HS-27A (cell line): ENCODE measurements around the gene GLP2R.
"Not testable (repeated sequence)": the region's sequence is repeated elsewhere in the genome, so short reads cannot be mapped to it uniquely, and the experiment has no call there.

ENCODE experiments used
- DNase-seq: peaks from one replicate; pipeline ENCODE4 v3.0.0-alpha.2; 2012; ENCODE audit warnings: low read depth, missing footprints

GLP2R gene, protein sequence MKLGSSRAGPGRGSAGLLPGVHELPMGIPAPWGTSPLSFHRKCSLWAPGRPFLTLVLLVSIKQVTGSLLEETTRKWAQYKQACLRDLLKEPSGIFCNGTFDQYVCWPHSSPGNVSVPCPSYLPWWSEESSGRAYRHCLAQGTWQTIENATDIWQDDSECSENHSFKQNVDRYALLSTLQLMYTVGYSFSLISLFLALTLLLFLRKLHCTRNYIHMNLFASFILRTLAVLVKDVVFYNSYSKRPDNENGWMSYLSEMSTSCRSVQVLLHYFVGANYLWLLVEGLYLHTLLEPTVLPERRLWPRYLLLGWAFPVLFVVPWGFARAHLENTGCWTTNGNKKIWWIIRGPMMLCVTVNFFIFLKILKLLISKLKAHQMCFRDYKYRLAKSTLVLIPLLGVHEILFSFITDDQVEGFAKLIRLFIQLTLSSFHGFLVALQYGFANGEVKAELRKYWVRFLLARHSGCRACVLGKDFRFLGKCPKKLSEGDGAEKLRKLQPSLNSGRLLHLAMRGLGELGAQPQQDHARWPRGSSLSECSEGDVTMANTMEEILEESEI

DNA sequence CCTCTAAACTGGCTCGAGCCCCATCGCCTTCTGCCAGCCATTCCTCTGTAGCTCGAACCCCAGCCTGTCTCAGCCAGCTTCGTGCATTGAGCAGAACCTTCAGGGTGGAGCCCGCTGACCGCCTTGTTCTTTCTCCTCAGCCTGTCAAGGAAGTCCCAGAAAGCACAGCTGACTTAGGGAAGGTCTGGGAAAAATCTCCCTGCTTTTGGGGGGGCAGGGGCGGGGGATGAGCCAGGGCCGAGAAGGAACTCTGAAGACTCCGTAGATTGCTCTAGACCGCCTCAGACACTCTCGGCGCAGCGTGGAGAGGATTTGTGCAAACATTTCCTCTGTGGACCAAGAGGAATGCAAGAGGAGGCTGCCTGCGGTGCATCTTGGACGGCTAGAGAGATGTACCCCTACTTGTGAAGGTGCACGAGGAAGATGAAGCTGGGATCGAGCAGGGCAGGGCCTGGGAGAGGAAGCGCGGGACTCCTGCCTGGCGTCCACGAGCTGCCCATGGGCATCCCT lies at the start of gene GLP2R:
Gene GLP2R (plus strand): TSS at position 284 of the 510 bp plus-strand sequence. CDS start 140 bp downstream, at position 424.
- no peak for DNase-seq

DNA sequence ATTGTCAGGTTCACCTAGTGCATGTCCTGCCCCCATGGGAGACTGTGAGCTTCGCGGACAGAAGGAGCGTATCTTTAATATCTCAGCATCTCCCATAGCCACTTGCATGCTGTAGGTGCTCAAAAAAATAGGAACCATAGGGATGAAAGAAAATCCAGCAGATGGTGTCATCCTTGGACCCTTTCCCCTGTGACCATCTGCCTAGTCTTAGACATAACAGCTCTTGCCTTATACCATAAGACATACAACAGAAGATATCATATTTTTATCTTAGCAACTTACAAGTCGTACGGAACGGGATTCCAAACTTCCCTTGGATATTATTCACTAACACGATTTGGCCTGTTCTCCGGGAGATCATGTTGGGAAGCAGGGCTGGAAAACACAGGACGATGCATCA lies 48.8 kb upstream of the GLP2R start:
- no peak for DNase-seq

DNA sequence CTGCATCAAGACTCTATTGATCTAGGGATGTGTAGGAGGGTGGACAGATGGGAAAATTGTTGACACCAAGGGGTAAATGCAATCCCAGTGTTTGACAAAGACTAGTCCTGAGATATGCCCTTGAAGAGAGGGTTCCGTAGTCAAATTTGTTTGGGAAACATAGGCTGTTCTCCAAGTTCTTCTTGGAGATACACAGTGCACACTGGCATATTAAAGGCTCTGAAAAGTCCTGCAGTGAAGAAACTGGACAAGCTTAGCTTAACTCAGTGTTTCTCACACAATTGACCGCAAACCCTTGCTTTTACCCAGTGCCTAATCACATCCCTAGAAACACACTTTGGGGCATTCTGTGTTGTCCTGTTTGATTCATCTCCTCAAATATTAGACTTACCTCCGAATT lies 45.2 kb upstream of the GLP2R start:
- no peak for DNase-seq

DNA sequence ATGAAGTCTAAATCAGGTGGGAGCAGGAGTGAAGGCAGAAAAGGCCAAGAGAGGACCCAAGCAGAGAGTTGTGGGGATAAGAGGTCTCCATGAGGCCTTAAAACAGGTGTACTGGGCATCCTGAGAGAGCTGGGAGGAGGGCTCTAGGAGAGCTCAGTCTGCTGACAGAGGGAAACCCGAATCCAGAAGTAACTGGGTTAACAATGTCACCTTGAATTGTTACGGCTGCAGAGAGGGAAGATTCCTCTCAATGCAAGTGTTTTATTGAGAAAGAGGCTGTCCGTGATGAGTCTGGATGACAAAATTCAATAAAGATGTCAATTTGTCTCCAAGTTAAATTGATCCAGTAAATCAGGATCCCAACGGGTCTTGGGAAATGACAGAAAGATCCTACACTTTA lies 42.7 kb upstream of the GLP2R start:
- DNase-seq: no peak

DNA sequence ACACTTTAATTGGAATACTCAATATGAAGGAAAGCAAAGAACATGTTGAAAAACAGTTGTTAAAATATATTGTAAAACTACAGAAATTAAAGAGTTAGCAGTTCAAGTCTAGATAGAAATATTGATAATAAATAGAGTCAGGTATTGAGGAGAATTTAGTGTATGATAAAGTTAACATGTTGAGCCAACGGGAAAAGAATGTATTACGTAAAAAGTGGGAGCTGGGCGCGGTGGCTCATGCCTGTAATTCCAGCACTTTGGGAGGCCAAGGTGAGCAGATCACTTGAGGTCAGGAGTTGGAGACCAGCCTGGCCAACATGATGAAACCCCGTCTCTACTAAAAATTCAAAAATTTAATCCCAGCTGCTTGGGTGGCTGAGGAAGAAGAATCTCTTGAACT lies 42.3 kb upstream of the GLP2R start:
- DNase-seq: not testable (repeated sequence)

DNA sequence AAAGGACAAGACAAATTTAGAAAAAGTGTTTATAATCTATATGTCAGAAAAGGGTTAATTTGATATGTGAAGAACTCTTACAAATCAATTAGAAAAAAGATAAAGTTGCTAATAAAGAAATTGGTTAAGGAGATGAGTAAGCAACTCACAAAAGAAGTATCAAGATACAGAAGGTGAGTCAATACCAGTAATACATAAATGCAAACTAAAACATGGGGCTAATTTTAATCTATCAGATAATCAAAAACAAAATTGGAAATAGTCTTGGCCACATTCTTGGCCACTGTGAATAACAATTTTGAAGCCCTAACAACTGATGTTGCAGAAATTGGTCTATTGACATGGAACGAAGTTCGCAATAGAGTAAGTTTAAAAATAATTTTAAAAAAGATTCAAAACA lies 41.2 kb upstream of the GLP2R start:
- no peak for DNase-seq

DNA sequence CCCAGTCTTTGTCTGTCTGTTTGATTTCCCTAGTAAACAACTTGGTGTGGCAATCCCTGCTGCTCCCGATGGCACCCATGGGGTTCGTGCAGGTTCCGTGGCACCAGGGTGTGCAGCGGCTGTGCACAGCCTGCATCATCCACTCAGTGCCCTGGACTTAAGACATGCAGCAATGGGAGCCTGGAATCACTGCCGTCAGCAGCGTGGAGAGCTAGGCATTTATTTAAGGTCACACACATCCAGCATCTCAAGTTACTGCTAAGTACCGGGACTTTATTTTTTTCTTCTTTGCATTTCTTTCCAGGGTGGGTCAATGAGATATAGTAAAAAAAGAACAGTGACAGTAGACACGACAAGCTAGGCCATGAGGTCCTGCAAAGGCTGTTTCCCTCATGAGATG lies 37.1 kb upstream of the GLP2R start:
- no peak for DNase-seq

DNA sequence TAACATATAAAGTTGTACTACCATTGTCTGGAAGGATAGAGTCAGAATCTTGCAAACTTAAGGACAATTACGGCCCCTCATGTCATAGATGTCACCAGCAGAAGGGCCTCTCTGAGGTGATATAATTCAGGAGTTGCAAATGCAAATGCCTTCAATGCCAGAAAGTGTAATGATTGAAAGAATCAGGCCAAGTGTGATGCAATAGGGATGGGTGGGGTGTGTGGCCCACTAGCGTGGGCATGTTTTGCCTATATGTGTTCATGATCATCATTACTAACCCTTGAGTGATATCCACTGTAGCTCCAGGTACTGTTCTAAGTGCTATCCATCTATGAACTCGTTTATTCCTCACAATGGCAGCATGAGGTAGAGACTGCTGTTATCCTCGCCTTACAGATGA lies 35.4 kb upstream of the GLP2R start:
- no peak for DNase-seq

DNA sequence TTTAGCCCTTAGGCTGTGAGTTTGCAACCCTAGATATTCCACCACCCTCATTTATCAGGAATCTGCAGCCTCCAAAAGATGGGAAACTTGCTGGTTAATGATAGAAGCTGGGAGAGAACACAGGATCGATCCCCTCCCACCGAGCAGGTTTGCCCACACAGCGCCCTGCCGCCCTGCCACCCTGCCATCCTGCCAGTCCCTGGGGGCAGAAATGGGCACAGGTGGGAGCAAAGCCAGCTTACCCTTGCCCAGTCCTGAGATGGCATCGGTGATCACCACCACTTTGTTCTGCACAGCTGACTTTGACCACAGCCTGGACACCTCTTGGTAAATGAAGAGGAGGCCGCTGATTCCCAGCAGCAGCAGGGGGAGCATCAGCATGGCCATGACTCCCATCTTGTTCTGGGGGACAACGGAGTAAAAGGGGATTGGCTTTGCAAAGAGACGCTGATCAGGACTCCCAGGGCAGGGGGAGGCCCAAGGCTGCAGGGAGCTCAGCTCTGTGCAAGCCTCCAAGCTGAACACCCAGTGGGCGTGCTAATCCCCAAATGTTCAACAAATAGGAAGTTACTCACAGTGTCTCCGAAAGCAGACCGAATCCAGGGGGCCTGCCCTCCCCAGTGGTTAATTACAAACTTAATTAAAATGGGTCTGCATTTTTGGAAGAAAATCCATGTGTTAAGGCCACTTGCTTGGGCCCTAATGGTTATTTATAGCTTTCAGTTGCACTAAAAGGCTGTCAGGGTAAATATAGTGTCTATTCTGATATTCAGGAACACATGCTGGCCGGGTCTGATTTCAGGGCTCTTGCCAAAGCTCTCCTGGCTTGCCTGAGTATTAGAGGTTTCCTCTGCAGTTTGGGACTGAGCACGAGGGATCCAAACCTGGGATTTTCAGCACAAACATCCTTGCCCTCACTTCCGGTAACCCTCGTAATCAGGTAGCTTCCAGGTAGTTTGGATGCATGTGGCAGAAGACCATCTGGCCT lies 34.5 kb upstream of the GLP2R start, which contains the start of gene DHRS7C:
Gene DHRS7C (minus strand): TSS at position 704 of the 988 bp plus-strand sequence. CDS start 308 bp downstream, at position 396.
- no peak for DNase-seq

DNA sequence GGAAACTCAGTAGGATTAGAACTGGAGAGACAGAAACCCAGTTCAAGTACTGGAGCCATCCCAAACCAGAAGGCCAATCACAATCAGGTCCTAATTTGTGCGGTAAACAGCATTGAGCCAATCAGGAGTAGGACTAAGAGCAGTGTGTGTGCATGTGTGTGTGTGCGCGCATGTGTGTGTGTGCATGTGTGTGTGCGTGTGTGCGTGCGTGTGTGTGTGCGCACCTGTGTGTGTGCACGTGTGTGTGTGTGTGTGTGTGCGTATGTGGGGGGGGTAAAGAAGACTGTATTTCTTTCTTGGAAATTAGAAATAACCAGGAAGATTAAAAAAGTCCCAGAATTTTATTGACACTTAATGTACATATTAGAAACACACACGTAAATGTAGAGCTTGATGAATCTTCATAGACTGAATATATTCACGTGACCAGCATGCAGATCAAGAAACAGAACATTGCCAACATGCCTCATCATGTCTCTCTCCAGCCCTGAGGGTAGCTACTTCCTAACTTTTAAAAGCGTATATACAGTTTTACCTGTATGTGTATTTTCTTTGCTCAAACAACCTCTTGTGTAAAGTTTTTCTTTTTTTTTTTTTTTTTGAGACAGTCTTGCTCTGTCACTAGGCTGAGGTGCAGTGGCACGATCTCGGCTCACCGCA lies 33.4 kb upstream of the GLP2R start:
- no peak for DNase-seq

DNA sequence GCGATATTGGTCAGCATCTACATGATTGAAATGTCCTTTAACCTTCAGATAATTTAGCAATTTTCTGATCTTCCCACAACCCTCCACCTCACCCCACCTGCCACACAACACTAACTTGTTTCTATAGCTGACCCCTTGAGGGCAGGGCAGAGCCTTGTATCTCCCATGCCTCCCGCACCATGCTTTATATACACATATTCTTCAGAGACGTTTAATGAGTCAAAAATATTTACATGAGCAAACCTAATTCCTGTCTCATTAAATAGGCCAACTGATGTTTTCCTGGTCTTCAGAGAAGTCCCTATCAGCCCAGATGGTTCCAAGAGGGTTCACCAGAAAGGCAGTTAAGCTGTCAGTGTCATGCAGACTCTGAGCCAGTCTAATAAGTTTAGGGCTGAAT lies 27.7 kb upstream of the GLP2R start:
- no peak for DNase-seq

DNA sequence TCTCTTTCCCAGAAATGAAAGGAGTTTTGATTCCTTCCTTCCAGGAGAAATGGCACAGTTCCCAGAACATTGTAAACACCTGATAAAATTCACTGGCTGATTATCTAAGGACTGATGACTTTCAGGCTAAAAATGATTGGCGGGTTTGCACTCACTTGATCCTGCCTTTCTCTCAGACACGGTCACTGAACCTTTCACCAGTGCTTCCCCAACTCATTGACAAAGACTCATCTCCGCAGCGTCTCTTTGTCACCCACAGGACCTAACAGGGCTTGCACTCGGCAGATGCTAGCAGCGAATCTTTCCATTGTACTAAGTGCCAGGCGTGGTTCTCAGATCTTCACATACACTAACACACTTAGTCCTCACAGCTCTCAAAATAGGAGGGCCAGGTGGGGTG lies 27.0 kb upstream of the GLP2R start:
- no peak for DNase-seq

DNA sequence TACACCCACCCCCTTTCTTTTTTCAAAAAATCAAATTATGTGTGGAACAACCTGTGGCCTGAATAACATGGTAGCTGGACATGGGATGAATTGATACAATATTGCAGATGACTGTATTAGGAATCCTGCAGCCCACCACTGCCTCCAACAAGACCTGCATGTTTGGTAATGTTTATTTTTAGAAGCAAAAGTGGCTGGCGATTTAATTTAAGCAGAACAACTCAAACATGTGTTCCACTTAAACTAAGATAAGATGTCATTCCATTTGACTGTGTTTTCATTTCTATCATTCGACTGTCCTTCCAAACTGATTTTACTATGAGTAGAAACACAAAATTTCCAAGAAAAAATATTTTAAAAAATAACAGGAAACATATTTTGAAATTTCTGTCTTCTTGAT lies 24.2 kb upstream of the GLP2R start:
- no peak for DNase-seq

DNA sequence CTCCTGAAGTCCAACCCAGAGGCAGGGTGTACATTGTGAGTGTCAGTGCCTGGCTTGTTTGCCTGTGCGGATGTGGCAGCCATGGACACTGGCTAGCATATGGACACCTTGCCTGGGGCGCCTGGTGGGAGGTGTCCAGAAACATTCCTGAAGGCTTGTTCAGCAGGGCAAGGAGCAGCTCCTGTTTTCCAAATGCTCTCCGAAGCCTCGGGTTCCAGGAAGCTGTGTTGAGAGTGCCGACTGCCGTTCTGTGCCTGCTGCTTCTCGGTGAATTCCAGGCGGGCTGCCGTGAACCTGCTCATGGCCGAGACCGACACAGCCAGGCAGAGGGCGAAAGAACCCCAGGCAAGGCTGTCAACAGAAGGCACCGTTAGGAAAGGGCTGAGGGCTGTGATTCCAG lies 23.4 kb upstream of the GLP2R start:
- no peak for DNase-seq

DNA sequence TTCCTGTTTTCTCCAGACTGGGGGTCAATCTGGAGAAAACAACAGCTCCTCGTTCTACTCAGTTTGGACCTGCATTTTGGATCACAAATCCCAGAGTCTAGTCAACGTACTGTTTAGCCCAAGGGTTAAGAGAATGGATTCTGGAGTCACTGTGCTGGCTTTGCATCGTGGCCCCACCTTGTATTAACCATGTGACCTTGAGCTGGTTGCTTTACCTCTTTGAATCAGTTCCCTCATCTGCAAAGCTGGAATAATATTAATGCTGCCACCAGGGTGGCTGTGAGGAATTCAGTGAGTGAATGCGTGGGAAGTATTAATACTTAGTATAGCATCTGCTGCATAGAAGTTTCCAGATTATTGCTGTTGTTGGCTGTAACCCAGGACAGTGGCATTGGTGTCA lies 23.0 kb upstream of the GLP2R start:
- no peak for DNase-seq

DNA sequence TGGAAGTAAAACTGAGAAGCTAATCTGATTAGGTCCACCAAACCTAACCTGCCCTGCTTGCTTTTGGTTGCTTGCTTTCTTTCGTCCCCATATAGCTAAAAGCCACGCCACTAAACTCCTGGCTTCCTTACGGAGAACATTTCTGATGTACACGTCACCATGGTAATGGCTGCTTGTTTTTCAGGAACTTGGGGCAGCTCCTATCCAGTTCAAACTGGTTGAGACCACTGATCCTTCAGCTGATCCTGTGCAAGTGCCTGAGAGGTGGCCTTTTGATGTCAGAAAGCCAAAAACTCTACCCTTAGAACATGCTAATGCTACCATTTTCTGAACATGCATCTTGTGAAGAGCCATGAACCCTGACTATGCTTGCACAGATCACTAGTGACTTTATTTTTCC lies 20.0 kb upstream of the GLP2R start:
- DNase-seq: no peak

DNA sequence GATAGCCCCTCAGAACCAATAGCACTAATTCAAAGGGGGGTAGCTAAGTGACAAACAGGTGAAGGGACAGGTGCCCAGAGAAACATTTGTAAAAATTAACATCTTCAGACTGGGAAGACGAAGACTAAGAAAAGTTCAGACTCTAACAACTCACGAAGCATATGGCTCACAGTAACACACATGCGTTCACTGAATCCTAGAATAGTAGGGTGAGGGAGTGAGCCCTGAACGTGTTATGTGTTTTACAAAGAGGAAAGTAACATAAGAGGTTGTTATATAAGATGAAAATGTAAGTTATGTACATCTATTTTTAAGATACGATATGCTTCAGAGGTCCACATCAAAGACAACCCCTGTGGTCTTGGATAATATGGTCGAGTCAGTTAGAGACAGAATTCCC lies 19.0 kb upstream of the GLP2R start:
- DNase-seq: no peak

DNA sequence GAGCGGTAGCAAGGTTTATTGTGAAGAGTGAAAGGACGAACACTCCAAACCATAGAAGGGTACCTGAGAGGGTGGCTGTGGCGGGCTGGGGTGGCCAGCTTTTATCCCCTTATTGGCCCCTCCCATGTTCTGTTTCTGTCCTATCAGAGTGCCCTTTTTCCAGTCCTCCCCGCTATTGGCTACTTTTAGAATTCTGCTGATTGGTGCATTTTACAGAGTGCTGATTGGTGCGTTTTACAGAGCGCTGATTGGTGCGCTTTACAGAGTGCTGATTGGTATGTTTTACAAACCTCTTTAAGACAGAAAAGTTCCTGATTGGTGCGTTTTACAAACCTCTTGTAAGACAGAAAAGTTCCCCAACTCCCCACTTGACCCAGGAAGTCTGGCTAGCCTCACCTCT lies 16.3 kb upstream of the GLP2R start:
- no peak for DNase-seq

DNA sequence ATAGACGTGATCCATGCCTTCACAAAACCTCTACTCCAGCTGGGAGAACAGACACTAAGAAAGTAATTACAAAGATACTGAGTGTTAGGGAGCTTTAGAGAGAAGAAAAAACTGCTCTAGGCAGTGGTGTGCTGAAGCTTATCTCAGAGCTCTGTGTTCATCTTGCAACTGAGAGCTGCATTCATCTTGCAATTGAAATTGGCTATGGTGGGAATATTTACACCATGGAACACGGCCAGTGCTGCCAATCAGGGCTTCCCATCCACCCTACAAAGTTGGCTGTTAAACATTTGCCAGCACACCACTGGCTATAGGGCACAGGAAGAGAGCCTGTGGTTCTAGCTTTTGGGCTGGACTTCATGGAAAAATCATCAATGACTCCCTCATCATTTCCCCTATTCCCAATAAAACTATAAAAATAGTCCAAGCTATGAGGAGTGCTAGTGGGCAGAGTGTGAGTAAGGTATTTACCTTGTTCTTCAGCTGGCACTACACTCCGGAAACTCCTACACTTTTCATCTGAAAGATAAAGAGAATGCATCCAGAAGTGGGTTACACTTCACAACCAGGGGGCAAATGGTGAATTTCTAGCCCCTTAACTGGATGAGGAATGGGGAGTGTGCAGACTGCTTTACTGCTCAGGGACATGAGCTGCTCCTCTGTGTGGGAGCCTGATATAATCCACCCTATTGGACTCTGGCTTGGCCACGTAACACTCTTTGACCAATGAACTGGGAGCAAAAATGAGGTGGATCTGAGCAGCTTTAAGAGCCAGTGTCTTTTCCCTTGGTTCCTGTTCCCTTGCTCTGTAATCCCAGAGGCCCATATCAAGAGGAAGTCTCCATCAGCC lies 15.4 kb upstream of the GLP2R start:
- no peak for DNase-seq

DNA sequence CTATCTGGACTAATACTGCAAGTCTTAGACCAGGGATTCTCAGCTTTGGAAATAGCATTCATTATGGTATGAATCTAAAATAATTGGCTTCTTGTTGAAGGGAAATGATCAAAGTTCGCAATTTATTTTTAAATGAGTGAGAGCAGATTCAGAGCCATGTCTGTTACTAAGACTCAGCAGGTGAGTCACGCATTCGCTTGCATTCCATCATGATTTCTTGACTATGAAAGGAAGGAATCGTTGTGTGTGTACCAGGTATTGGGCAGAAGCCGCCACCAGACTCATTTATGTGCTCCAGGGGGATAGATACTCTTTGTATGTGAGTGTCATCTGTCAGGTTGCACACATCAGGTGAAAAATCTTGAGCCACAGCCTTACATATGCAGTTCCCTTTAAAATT lies 14.6 kb upstream of the GLP2R start:
- DNase-seq: no peak

DNA sequence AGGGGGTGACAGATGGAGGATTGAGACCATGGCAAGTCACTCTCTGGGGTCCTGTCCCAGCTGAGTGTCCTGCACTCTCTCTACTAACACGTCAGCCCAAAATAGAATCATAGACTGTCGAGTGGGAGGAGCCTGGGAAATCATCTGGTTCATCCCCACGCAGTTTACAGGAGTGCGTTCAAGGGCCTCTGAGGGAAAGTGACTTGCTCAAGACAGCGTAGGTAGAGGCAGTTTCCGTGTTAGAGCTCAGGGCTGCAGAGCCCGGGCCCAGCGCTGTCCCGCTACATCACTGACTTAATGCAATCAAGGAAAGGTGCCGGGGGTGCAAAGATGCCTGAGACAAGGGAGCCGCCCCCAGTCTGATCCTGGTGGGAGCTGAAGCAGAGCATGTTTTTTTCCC lies 14.2 kb upstream of the GLP2R start:
- DNase-seq: no peak
